ENCODE measurements around the gene RANBP9.

GRCh38 chr6:13674533-13675190 lies 37.0 kb downstream of the RANBP9 start:
- no peak for TF ChIP-seq CTCF (IDR thresholded peaks at IDR 0.05; ENCODE audit: low read depth, low read length, poor library complexity, severe bottlenecking)
- no peak for TF ChIP-seq EZH2phosphoT487 (IDR thresholded peaks at IDR 0.05; ENCODE audit: borderline replicate concordance, low read length)

Data from DOHH2 (cell line).